Osteoblast (primary cell): ENCODE results near the gene UMPS. TPM values are rescaled to one million over a fixed set of nuclear protein-coding genes. Genes with fewer than 3 reads are reported as not detected.

Source experiments
- DNase-seq: peaks from one replicate; pipeline ENCODE4 v3.0.0; 2011; ENCODE audit warnings: low spot score, mixed read lengths; ENCODE audit not compliant: insufficient read length; ENCODE audit errors: missing footprints
- H2AFZ ChIP-seq: 2 replicates; pipeline ENCODE4 v1.6.0; 2011; ENCODE audit warnings: mild to moderate bottlenecking, low read length
- H3K27ac ChIP-seq: 2 replicates; pipeline ENCODE4 v1.5.1; 2011; ENCODE audit warnings: mild to moderate bottlenecking, low read depth, low read length, moderate library complexity
- H3K27me3 ChIP-seq: 2 replicates; pipeline ENCODE4 v1.6.0; 2012; ENCODE audit warnings: mild to moderate bottlenecking, control low read depth, inconsistent platforms, low read length, moderate library complexity; ENCODE audit not compliant: insufficient read depth
- H3K36me3 ChIP-seq: 2 replicates; pipeline ENCODE4 v1.5.1; 2011; ENCODE audit warnings: mild to moderate bottlenecking, low read length, control low read depth, moderate library complexity; ENCODE audit not compliant: insufficient read depth
- H3K4me1 ChIP-seq: 2 replicates; pipeline ENCODE4 v1.5.1; 2011; ENCODE audit warnings: mild to moderate bottlenecking, low read length, control low read depth, moderate library complexity; ENCODE audit not compliant: insufficient read depth
- H3K4me2 ChIP-seq: 2 replicates; pipeline ENCODE4 v1.6.0; 2011; ENCODE audit warnings: mild to moderate bottlenecking, low read length; ENCODE audit not compliant: insufficient read depth
- H3K4me3 ChIP-seq: fragments of 200-600 bp; sonication (generic); 3 replicates; pipeline ENCODE4 v1.5.1; 2012; ENCODE audit warnings: mild to moderate bottlenecking, low read length, inconsistent platforms; ENCODE audit not compliant: insufficient read depth
- H3K79me2 ChIP-seq: 2 replicates; pipeline ENCODE4 v1.6.0; 2012; ENCODE audit warnings: mild to moderate bottlenecking, low read length, control low read depth, inconsistent platforms; ENCODE audit not compliant: insufficient read depth
- H3K9me3 ChIP-seq: 2 replicates; pipeline ENCODE4 v1.5.1; 2011; ENCODE audit warnings: low read depth, low read length, control low read depth
- H4K20me1 ChIP-seq: 2 replicates; pipeline ENCODE4 v1.6.0; 2012; ENCODE audit warnings: mild to moderate bottlenecking, low read length, control low read depth; ENCODE audit not compliant: insufficient read depth
- total RNA-seq: library from RNA; depleted of rRNA; stranded (reverse); fragments of >200 nt; gene quantifications from 2 replicates; pipeline ENCODE4 v1.2.3, GENCODE V29; 2012
- TF ChIP-seq, protein P1 (sequence below): IDR thresholded peaks from 2 replicates; pipeline ENCODE4 v1.5.1; 2011; ENCODE audit warnings: mild to moderate bottlenecking, low read depth, low read length, moderate library complexity; ENCODE audit errors: extremely low read depth

UMPS gene
- total RNA-seq, 1 donor, result 19.5 TPM

DNA sequence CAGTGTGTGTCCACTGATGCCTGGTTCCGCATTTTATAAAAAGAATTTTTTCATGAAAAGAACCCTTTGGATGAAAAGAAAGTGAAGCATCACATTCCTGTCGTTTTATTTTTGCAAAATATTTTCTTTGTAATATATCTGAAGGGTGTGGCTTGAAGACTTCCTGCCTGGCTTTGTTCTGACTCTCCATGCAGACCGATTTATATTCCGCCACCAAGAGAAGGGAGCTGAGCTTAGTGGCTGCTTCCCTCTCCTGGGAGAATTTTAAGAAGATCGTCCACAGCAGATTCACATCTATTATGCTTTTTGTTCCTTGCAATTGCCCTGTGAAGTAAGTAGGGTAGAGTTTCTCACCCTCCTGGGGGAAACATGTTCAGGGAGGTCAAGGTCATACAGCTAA lies 45.2 kb upstream of the UMPS start:
- H3K27me3 ChIP-seq, result no peaks in the 10 kb centered on the region
- H3K36me3 ChIP-seq, result no peaks in the 10 kb centered on the region
- no peak overlapping the region for H3K4me3 ChIP-seq
- H2AFZ ChIP-seq, result peak overlapping the region; percentile 0
- DNase-seq, result no peak
- H3K4me2 ChIP-seq, result peak overlapping the region; percentile 6
- peaks cover 21% of the 10 kb centered on the region for H3K4me1 ChIP-seq
- peak overlapping the region; percentile 22 for H3K27ac ChIP-seq
- no peaks in the 10 kb centered on the region for H4K20me1 ChIP-seq
- no peaks in the 10 kb centered on the region for H3K9me3 ChIP-seq
- TF ChIP-seq, protein P1, sequence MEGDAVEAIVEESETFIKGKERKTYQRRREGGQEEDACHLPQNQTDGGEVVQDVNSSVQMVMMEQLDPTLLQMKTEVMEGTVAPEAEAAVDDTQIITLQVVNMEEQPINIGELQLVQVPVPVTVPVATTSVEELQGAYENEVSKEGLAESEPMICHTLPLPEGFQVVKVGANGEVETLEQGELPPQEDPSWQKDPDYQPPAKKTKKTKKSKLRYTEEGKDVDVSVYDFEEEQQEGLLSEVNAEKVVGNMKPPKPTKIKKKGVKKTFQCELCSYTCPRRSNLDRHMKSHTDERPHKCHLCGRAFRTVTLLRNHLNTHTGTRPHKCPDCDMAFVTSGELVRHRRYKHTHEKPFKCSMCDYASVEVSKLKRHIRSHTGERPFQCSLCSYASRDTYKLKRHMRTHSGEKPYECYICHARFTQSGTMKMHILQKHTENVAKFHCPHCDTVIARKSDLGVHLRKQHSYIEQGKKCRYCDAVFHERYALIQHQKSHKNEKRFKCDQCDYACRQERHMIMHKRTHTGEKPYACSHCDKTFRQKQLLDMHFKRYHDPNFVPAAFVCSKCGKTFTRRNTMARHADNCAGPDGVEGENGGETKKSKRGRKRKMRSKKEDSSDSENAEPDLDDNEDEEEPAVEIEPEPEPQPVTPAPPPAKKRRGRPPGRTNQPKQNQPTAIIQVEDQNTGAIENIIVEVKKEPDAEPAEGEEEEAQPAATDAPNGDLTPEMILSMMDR, result no peak
- H3K79me2 ChIP-seq, result no peaks in the 10 kb centered on the region

GRCh38 chr3:124685481-124685880 lies 44.8 kb upstream of the UMPS start:
- Histone ChIP-seq H3K4me3 (no peak overlapping the region), H3K4me2 (peak overlapping the region; percentile 21), H4K20me1 (no peaks in the 10 kb centered on the region), H3K79me2 (no peaks in the 10 kb centered on the region), H2AFZ (peak overlapping the region; percentile 0), H3K27ac (peak overlapping the region; percentile 22), H3K4me1 (peaks cover 21% of the 10 kb centered on the region), H3K27me3 (no peaks in the 10 kb centered on the region), H3K9me3 (no peaks in the 10 kb centered on the region), H3K36me3 (no peaks in the 10 kb centered on the region)
- no peak for DNase-seq
- TF ChIP-seq, protein P1, result no peak

- Histone ChIP-seq H3K4me3 (no peak overlapping the region), H3K36me3 (no peaks in the 10 kb centered on the region), H2AFZ (no peak overlapping the region), H3K27ac (peak overlapping the region; percentile 22), H3K79me2 (no peaks in the 10 kb centered on the region), H3K9me3 (no peaks in the 10 kb centered on the region), H3K27me3 (no peaks in the 10 kb centered on the region), H3K4me2 (no peak overlapping the region), H3K4me1 (peaks cover 17% of the 10 kb centered on the region), H4K20me1 (no peaks in the 10 kb centered on the region)
- no peak for DNase-seq
- TF ChIP-seq, protein P1, result no peak
These were observed 44.1 kb upstream of the UMPS start for GRCh38 chr3:124686028-124686670.

- Histone ChIP-seq H4K20me1 (no peaks in the 10 kb centered on the region), H2AFZ (peak overlapping the region; percentile 8)
- TF ChIP-seq, protein P1, result peak; percentile 95
These were observed 41.4 kb upstream of the UMPS start for GRCh38 chr3:124688581-124689454.

More at GRCh38 chr3:124688581-124689454, 41.4 kb upstream of the UMPS start:
- Histone ChIP-seq H3K9me3 (no peaks in the 10 kb centered on the region), H3K27ac (no peak overlapping the region), H3K79me2 (no peaks in the 10 kb centered on the region), H3K4me2 (no peak overlapping the region), H3K36me3 (no peaks in the 10 kb centered on the region), H3K27me3 (no peaks in the 10 kb centered on the region), H3K4me3 (no peak overlapping the region), H3K4me1 (peaks cover 17% of the 10 kb centered on the region)
- DNase-seq, result peak; percentile 92
